GM12891 (cell line): ENCODE results near the gene ZNF185.

ENCODE experiments used
- PAX5 ChIP-seq: IDR thresholded peaks from 2 replicates; pipeline ENCODE4 v1.6.1; 2011; ENCODE audit warnings: low read length, moderate library complexity, mild to moderate bottlenecking; ENCODE audit not compliant: insufficient read depth, severe bottlenecking
- POLR2A ChIP-seq: IDR thresholded peaks from 2 replicates; pipeline ENCODE4 v1.6.1; 2011; ENCODE audit warnings: low read depth, low read length, control low read depth
- POLR2AphosphoS5 ChIP-seq: IDR thresholded peaks from 2 replicates; pipeline ENCODE4 v1.6.1; 2011; ENCODE audit warnings: low read depth, low read length, control low read depth

DNA sequence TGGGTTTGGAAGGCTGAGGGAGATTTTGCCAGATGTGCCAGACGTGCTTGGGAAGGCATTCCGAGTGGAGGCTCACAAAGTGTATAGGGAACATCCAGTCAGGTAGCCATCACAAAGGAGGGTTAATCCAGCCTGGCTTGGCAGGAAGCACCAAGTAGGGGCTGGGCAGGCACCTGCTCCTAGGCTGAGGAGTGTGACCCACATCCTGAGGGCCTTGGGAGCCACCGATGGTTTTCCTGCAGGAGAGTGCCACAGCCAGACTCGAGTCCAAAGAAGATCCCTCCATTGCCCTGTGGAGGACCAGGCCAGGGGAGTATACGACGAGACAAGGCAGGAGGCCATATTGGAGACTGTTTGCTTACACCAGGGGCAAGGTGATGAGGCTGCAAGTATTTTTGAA, 48.8 kb downstream of the ZNF185 start:
- TF ChIP-seq POLR2A, result no peak
- TF ChIP-seq POLR2AphosphoS5, result no peak
- TF ChIP-seq PAX5, result no peak
